ENCODE data around the gene EIF3J. TPM values are rescaled to one million over a fixed set of nuclear protein-coding genes. Genes with fewer than 3 reads are reported as not detected.
"Not testable (repeated sequence)": the region's sequence is repeated elsewhere in the genome, so short reads cannot be mapped to it uniquely, and the experiment has no call there.

The EIF3J gene
- total RNA-seq, 6 experiments from 2014 or later = 83.2 to 120 (median 87.5) TPM

- Mint-ChIP-seq H3K36me3 (ENCODE audit: low read depth) (peaks cover 44% of the 10 kb centered on the region), H3K27me3 (ENCODE audit: insufficient read depth) (0 out of 2 replicates have a peak, but pooled peaks cover 1% of the 10 kb centered on the region), H3K4me3 (peak overlapping the region; percentile 75; the same call in 1 of the 2 replicates), H3K27ac (peak overlapping the region; percentile 41; the same call in 1 of the 2 replicates), H3K9me3 (no peaks in the 10 kb centered on the region), H3K4me1 (ENCODE audit: low read depth) (peaks cover 64% of the 10 kb centered on the region)
- TF ChIP-seq, protein P1, sequence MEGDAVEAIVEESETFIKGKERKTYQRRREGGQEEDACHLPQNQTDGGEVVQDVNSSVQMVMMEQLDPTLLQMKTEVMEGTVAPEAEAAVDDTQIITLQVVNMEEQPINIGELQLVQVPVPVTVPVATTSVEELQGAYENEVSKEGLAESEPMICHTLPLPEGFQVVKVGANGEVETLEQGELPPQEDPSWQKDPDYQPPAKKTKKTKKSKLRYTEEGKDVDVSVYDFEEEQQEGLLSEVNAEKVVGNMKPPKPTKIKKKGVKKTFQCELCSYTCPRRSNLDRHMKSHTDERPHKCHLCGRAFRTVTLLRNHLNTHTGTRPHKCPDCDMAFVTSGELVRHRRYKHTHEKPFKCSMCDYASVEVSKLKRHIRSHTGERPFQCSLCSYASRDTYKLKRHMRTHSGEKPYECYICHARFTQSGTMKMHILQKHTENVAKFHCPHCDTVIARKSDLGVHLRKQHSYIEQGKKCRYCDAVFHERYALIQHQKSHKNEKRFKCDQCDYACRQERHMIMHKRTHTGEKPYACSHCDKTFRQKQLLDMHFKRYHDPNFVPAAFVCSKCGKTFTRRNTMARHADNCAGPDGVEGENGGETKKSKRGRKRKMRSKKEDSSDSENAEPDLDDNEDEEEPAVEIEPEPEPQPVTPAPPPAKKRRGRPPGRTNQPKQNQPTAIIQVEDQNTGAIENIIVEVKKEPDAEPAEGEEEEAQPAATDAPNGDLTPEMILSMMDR (IDR thresholded peaks at IDR 0.05) = no peak
- no peak for DNase-seq
These were observed 5.6 kb downstream of the EIF3J start for GRCh38 chr15:44542596-44542995.

DNA sequence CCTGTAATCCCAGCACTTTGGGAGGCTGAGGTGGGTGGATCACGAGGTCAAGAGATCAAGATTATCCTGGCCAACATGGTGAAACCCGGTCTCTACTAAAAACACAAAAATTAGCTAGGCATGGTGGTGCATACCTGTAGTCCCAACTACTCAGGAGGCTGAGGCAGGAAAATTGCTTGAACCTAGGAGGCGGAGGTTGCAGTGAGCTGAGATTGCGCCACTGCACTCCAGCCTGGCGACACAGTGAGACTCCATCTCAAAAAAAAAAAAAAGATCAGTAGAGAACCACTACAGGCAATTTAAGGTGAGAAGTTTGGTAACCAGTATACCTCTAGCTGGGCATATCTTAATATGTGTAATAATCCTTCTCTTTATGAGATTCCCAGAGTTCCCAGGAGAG, 7.8 kb downstream of the EIF3J start:
- Mint-ChIP-seq H3K4me1 (ENCODE audit: low read depth) (peaks cover 51% of the 10 kb centered on the region), H3K36me3 (ENCODE audit: low read depth) (peaks cover 32% of the 10 kb centered on the region)
- H3K27ac Mint-ChIP-seq; H3K27me3 Mint-ChIP-seq (ENCODE audit: insufficient read depth); DNase-seq; H3K9me3 Mint-ChIP-seq; H3K4me3 Mint-ChIP-seq: not testable (repeated sequence)

DNA sequence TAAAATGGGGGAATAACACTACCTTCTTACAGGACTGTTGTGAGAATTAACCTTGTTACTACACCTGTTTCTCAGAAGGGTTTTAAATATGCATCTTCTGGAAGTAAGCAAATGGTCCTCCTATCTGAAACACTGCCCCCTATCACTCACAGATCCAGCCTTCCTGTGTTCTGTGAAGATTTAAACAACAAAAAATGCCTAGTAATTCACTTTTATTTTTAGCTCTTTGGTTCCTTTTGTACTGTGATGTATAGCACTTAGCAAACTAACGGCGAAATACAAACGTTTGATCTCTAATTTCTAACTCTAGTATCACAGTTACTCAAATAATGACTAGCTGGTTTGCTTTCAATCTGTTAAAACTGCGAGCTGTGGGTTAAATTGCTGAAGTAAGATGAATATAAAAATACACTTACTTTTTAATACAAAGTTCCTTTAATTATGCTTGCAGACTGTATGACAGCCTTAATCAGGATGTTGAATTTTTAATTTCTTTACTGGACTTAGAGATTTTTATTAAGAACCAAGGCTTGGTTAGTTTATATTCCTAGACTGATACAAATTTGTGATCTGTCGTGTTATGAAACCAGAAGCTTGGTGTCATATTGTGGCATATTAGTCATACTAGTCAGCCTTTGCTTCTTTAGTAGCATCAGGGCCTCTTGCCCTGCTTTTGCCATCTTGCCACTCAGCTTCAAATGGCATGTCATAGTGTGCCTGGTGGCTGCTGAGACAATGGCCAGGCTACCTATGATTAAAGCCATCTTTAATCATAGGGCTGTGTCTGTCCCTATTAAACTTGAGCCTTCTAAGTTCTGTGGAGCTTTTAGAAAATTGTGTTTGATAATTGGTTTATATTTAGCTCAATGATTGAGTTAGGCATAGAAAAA, 9.2 kb downstream of the EIF3J start:
- TF ChIP-seq, protein P1 (IDR thresholded peaks at IDR 0.05) = peak; percentile 69
- Mint-ChIP-seq H3K27me3 (ENCODE audit: insufficient read depth) (no peaks in the 10 kb centered on the region), H3K36me3 (ENCODE audit: low read depth) (peaks cover 26% of the 10 kb centered on the region)

DNA sequence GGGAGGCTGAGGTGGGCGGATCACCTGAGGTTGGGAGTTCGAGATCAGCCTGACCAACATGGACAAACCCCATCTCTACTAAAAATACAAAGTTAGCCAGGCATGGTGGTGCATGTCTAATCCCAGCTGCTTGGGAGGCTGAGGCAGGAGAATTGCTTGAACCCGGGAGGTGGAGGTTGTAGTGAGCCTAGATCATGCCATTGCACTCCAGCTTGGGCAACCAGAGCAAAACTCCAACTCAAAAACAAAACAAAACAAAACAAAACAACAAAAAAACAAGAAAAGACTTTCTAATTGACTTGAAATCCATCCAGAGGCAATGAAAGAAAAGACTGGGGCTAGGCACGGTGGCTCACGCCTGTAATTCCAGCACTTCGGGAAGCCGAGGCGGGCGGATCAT, 12.2 kb downstream of the EIF3J start:
- not testable (repeated sequence) for H3K27me3 Mint-ChIP-seq (ENCODE audit: insufficient read depth); DNase-seq; H3K9me3 Mint-ChIP-seq; H3K4me3 Mint-ChIP-seq; H3K36me3 Mint-ChIP-seq (ENCODE audit: low read depth); H3K27ac Mint-ChIP-seq
- H3K4me1 Mint-ChIP-seq (ENCODE audit: low read depth) = peaks cover 14% of the 10 kb centered on the region

More for the DNA sequence above, 9.2 kb downstream of the EIF3J start:
- Mint-ChIP-seq H3K4me1 (ENCODE audit: low read depth) (peaks cover 42% of the 10 kb centered on the region), H3K9me3 (no peaks in the 10 kb centered on the region), H3K4me3 (no peak overlapping the region), H3K27ac (peak overlapping the region; percentile 52)
- peak; percentile 54 for DNase-seq

DNA sequence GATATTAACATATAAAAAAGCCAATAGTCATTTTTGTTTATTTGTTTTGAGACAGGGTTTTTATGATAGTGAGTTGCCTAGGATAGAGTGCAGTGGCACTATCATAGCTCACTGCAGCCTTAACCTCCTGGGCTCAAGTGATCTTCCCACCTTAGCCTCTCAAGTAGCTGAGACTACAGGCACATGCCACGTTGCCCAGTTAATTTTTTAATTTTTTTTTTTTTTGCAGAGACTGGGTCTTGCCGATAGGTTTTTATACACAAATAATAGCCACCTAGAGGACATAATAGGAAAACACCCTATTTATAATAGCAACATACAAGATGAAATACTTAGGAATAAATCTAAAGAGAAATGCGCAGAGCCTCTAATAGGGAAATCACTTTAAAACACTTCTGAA, 13.3 kb downstream of the EIF3J start:
- Mint-ChIP-seq H3K4me1 (ENCODE audit: low read depth) (peaks cover 23% of the 10 kb centered on the region), H3K4me3 (no peak overlapping the region), H3K27me3 (ENCODE audit: insufficient read depth) (no peaks in the 10 kb centered on the region; the same call in 1 of the 2 replicates), H3K27ac (no peak overlapping the region), H3K9me3 (no peaks in the 10 kb centered on the region), H3K36me3 (ENCODE audit: low read depth) (peaks cover 16% of the 10 kb centered on the region)
- DNase-seq = peak; percentile 28
- TF ChIP-seq, protein P1 (IDR thresholded peaks at IDR 0.05) = peak; percentile 76

DNA sequence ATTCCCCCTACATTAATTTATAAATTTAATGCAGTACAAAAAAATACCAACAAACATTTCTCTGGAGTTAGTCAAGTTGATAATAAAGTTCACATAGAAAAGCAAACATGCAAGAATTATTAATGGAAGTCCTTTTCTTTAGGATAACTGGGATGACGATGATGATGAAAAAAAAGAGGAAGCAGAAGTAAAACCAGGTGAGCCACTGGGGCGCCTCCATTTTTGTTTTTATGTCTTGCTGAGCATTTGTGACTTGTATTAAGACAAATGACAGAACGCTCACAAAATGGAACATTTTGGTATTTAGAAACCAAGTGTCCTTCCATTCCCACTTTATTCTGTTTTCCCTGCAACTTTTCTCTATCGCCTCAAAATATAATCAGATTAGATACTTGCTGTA, 13.8 kb downstream of the EIF3J start:
- Mint-ChIP-seq H3K36me3 (ENCODE audit: low read depth) (peaks cover 21% of the 10 kb centered on the region), H3K4me3 (no peak overlapping the region)

More for the DNA sequence above, 13.8 kb downstream of the EIF3J start:
- no peak for DNase-seq
- Mint-ChIP-seq H3K27ac (no peak overlapping the region), H3K27me3 (ENCODE audit: insufficient read depth) (no peaks in the 10 kb centered on the region; the same call in 1 of the 2 replicates), H3K4me1 (ENCODE audit: low read depth) (peaks cover 25% of the 10 kb centered on the region), H3K9me3 (no peaks in the 10 kb centered on the region)
- TF ChIP-seq, protein P1 (IDR thresholded peaks at IDR 0.05) = no peak
